Gastrocnemius medialis (tissue), 4 donors: ENCODE measurements around the gene AFAP1L1. TPM values are rescaled to one million over a fixed set of nuclear protein-coding genes. Genes with fewer than 3 reads are reported as not detected.

Source experiments
- ATAC-seq, 2 donors: fragments of 150-250 bp; one replicate each; pipeline ENCODE4 v1.9.1; 2016
- DNase-seq, 2 donors: peaks; one replicate each; pipeline ENCODE4 v3.0.0-alpha.2; 2019
- H3K27ac ChIP-seq, 4 donors: fragments of 200-600 bp; sonication (generic); 1 replicate in 1 of 4; 2 replicates in 3 of 4; pipeline ENCODE4 v1.5.1; 2016 to 2018; ENCODE audit warnings: mild to moderate bottlenecking in 2 of 4, moderate library complexity in 1 of 4
- H3K27me3 ChIP-seq, 3 donors: fragments of 200-600 bp; sonication (generic) in 2 of 3; 1 replicate in 1 of 3; 2 replicates in 2 of 3; pipeline versions ENCODE4 v1.5.1 to v1.6.0; 2016 to 2019; ENCODE audit warnings: mild to moderate bottlenecking in 1 of 3, moderate library complexity in 1 of 3
- H3K36me3 ChIP-seq, 2 donors: fragments of 200-600 bp; sonication (generic) in 1 of 2; one replicate each; pipeline ENCODE4 v1.5.1; 2017 to 2018
- H3K4me1 ChIP-seq, 2 donors: fragments of 200-600 bp; sonication (generic) in 1 of 2; one replicate each; pipeline ENCODE4 v1.5.1; 2016 to 2017; ENCODE audit warnings: mild to moderate bottlenecking in 2 of 2
- H3K4me3 ChIP-seq, 4 donors: fragments of 200-600 bp; sonication (generic) in 3 of 4; 1 replicate in 1 of 4; 2 replicates in 3 of 4; pipeline ENCODE4 v1.5.1; 2016 to 2019; ENCODE audit warnings: mild to moderate bottlenecking in 2 of 4
- H3K9me3 ChIP-seq, 3 donors: fragments of 200-600 bp; sonication (generic) in 2 of 3; 1 replicate in 1 of 3; 2 replicates in 2 of 3; pipeline ENCODE4 v1.5.1; 2016 to 2019
- CTCF ChIP-seq, 5 experiments: fragments of 450-650 bp in 3 of 5; fragments of 200-600 bp in 2 of 5; sonication (generic) in 2 of 5; IDR thresholded peaks in 4 of 5; conservative IDR thresholded peaks in 1 of 5; 1 replicate in 4 of 5; 2 replicates in 1 of 5; pipeline ENCODE4 v1.5.1; 2016 to 2019; ENCODE audit warnings: antibody characterized with exemption in 5 of 5, mild to moderate bottlenecking in 3 of 5, moderate library complexity in 3 of 5
- POLR2A ChIP-seq, 2 donors: fragments of 450-650 bp; IDR thresholded peaks; one replicate each; pipeline ENCODE4 v1.6.1; 2017; ENCODE audit warnings: antibody characterized with exemption in 2 of 2, mild to moderate bottlenecking in 2 of 2, moderate library complexity in 2 of 2
- in situ Hi-C, 4 donors: fragments of 200-750 bp; cut with MboI; loops; one replicate each; pipeline versions ENCODE4 v1.15.0 to v1.8.0; 2017; ENCODE audit warnings: low sequenced_read_pairs in 4 of 4
- intact Hi-C: fragments of 100-400 bp; cut with DNase I; formaldehyde crosslinking; loops from one replicate; pipeline ENCODE4 v1.15.1; 2023; ENCODE audit warnings: low total_unique reads
- total RNA-seq, 4 donors: library from RNA; depleted of rRNA; stranded (reverse); fragments of >200 nt; gene quantifications; one replicate each; pipeline versions ENCODE4 v1.1.0 to v1.2.3, GENCODE V29; 2016

AFAP1L1 gene
- total RNA-seq, 4 donors from 2014 or later, result 28.6 to 39.9 (median 32.9) TPM

- no peak overlapping the region for H3K4me3 ChIP-seq
- in situ Hi-C loops, result loop anchor here in 2 of 4 donors (10.0 kb wide), 2 partner anchors 172 to 302 kb away; no protein-coding TSS in a partner anchor
- no peak overlapping the region for H3K27ac ChIP-seq
- H3K9me3 ChIP-seq, result no peaks in the 10 kb centered on the region
- H3K36me3 ChIP-seq, result peaks cover 0 to 6% of the 10 kb centered on the region in 2 donors
- TF ChIP-seq CTCF (IDR thresholded peaks at IDR 0.05 in 4 of 5, conservative IDR thresholded peaks at IDR 0.05 in 1 of 5), result no peak
- TF ChIP-seq POLR2A (IDR thresholded peaks at IDR 0.05), result no peak
- DNase-seq, result no peak
- no peaks in the 10 kb centered on the region for H3K4me1 ChIP-seq
- intact Hi-C loops, result no loop called here
- ATAC-seq, result no peak
- peaks cover 0 to 3% (median 0%) of the 10 kb centered on the region in 3 donors for H3K27me3 ChIP-seq
These were observed 9.3 kb upstream of the AFAP1L1 start for GRCh38 chr5:149262315-149262714.

GRCh38 chr5:149264439-149265067, 7.1 kb upstream of the AFAP1L1 start:
- TF ChIP-seq POLR2A (IDR thresholded peaks at IDR 0.05), result no peak
- peak in 3 of 5 experiments; percentile 25 to 39 (median 29) for TF ChIP-seq CTCF (IDR thresholded peaks at IDR 0.05 in 4 of 5, conservative IDR thresholded peaks at IDR 0.05 in 1 of 5)

GRCh38 chr5:149265068-149265465, 6.6 kb upstream of the AFAP1L1 start:
- H3K27ac ChIP-seq, result no peak overlapping the region
- TF ChIP-seq CTCF (IDR thresholded peaks at IDR 0.05 in 4 of 5, conservative IDR thresholded peaks at IDR 0.05 in 1 of 5), result no peak
- no peak for TF ChIP-seq POLR2A (IDR thresholded peaks at IDR 0.05)
- intact Hi-C loops, result loop anchor here (1.0 to 5.0 kb wide), 2 partner anchors 47 to 106 kb away; no protein-coding TSS in a partner anchor
- no peaks in the 10 kb centered on the region for H3K9me3 ChIP-seq
- H3K4me1 ChIP-seq, result no peaks in the 10 kb centered on the region
- H3K4me3 ChIP-seq, result no peak overlapping the region
- DNase-seq (no peak), ATAC-seq (no peak)
- in situ Hi-C loops, result loop anchor here in 3 of 4 donors (5.0 to 10.0 kb wide), 5 partner anchors 97 to 300 kb away; no protein-coding TSS in a partner anchor
- no peaks in the 10 kb centered on the region for H3K36me3 ChIP-seq
- peaks cover 0 to 3% (median 0%) of the 10 kb centered on the region in 3 donors for H3K27me3 ChIP-seq

More at GRCh38 chr5:149264439-149265067, 7.1 kb upstream of the AFAP1L1 start:
- no peaks in the 10 kb centered on the region for H3K36me3 ChIP-seq
- in situ Hi-C loops (loop anchor here in 3 of 4 donors (5.0 to 10.0 kb wide), 5 partner anchors 98 to 300 kb away; no protein-coding TSS in a partner anchor), intact Hi-C loops (loop anchor here (1.0 to 5.0 kb wide), 2 partner anchors 48 to 107 kb away; no protein-coding TSS in a partner anchor)
- DNase-seq, result no peak
- H3K9me3 ChIP-seq, result no peaks in the 10 kb centered on the region
- no peak overlapping the region for H3K4me3 ChIP-seq
- H3K27ac ChIP-seq, result no peak overlapping the region
- H3K27me3 ChIP-seq, result peaks cover 0 to 3% (median 0%) of the 10 kb centered on the region in 3 donors
- no peak for ATAC-seq
- H3K4me1 ChIP-seq, result no peaks in the 10 kb centered on the region

GRCh38 chr5:149265597-149265996, 6.1 kb upstream of the AFAP1L1 start:
- Histone ChIP-seq H3K4me3 (no peak overlapping the region), H3K36me3 (no peaks in the 10 kb centered on the region), H3K27me3 (peaks cover 0 to 3% (median 0%) of the 10 kb centered on the region in 3 donors), H3K27ac (no peak overlapping the region), H3K4me1 (no peaks in the 10 kb centered on the region), H3K9me3 (no peaks in the 10 kb centered on the region)
- peak; percentile 31 to 40 for ATAC-seq
- no peak for TF ChIP-seq POLR2A (IDR thresholded peaks at IDR 0.05)
- peak; percentile 16 to 68 (median 51) for TF ChIP-seq CTCF (IDR thresholded peaks at IDR 0.05 in 4 of 5, conservative IDR thresholded peaks at IDR 0.05 in 1 of 5)
- no peak for DNase-seq
- in situ Hi-C loops, result loop anchor here in 3 of 4 donors (5.0 to 10.0 kb wide), 5 partner anchors 97 to 299 kb away; no protein-coding TSS in a partner anchor
- intact Hi-C loops, result loop anchor here (1.0 to 5.0 kb wide), 2 partner anchors 47 to 106 kb away; no protein-coding TSS in a partner anchor
